Measurements from ENCODE around the gene TMEM212. TPM values are rescaled to one million over a fixed set of nuclear protein-coding genes. Genes with fewer than 3 reads are reported as not detected.

Gene TMEM212
- polyA plus RNA-seq, 1 donor (not counting 4 experiments of a cell fraction or from before 2014, with no cell fraction given), result not detected

DNA sequence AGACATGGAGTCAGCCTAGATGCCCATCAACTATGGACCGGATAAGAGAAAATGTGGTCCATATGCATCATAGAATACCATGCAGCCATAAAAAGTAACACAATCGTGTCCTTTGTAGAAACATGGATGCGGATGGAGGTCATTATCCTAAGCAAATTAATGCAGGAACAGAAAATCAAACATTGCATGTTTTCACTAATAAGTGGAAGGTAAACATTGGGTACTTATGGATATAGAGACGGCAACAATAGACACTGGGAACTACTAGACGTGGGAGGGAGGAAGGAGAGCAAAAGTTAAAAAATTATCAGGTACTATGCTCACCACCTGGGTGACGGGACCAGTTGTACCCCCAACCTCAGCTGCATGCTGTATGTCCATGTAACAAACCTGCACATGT lies 35.3 kb upstream of the TMEM212 start:
- dilution Hi-C loops (cut with MboI; ENCODE audit: extremely low pct_ligation_motif_present, low sequenced_read_pairs), result no loop called here
- no peak overlapping the region for H3K4me2 ChIP-seq (ENCODE audit: control insufficient read depth, extremely low read depth, insufficient read depth, low read depth, low read length)
- H3K27ac ChIP-seq (ENCODE audit: control insufficient read depth, insufficient read depth, low read length), result no peak overlapping the region

DNA sequence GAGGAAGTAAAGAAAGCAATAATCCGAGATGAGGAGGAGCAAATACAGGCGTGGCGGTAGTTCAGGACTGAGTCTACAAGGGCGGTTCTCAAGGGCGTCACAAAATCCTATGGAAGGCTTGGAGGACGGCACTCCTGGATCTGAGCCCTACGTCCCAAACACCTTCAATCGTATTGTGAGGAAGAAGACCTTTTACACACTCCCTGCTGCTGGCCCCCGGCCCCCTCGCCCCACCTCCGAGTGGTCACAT lies 33.6 kb upstream of the TMEM212 start:
- H3K36me3 ChIP-seq (ENCODE audit: control insufficient read depth in 2 of 2, extremely low read depth in 1 of 2, insufficient read depth in 2 of 2, low read length in 2 of 2), result no peaks in the 10 kb centered on the region
- no peak for TF ChIP-seq EZH2 (IDR thresholded peaks at IDR 0.05; ENCODE audit: low read length)
- TF ChIP-seq, protein P1, sequence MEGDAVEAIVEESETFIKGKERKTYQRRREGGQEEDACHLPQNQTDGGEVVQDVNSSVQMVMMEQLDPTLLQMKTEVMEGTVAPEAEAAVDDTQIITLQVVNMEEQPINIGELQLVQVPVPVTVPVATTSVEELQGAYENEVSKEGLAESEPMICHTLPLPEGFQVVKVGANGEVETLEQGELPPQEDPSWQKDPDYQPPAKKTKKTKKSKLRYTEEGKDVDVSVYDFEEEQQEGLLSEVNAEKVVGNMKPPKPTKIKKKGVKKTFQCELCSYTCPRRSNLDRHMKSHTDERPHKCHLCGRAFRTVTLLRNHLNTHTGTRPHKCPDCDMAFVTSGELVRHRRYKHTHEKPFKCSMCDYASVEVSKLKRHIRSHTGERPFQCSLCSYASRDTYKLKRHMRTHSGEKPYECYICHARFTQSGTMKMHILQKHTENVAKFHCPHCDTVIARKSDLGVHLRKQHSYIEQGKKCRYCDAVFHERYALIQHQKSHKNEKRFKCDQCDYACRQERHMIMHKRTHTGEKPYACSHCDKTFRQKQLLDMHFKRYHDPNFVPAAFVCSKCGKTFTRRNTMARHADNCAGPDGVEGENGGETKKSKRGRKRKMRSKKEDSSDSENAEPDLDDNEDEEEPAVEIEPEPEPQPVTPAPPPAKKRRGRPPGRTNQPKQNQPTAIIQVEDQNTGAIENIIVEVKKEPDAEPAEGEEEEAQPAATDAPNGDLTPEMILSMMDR (optimal IDR thresholded peaks at IDR 0.05 in 1 of 3, IDR thresholded peaks at IDR 0.05 in 1 of 3, conservative IDR thresholded peaks at IDR 0.05 in 1 of 3; ENCODE audit: extremely low read depth in 1 of 3, insufficient read depth in 2 of 3, low read length in 3 of 3), result no peak
- H3K9me3 ChIP-seq (ENCODE audit: control insufficient read depth, low read depth, low read length), result no peaks in the 10 kb centered on the region
- DNase-seq (ENCODE audit: low read depth, low spot score) (no peak), FAIRE-seq (no peak)
- peak overlapping the region; percentile 93 for H3K9ac ChIP-seq (ENCODE audit: control insufficient read depth, extremely low read depth, insufficient read depth, low read length)
- H3K4me2 ChIP-seq (ENCODE audit: control insufficient read depth, extremely low read depth, insufficient read depth, low read depth, low read length), result peak overlapping the region; percentile 81
- dilution Hi-C loops (cut with MboI; ENCODE audit: extremely low pct_ligation_motif_present, low sequenced_read_pairs), result no loop called here
- peaks cover 41% of the 10 kb centered on the region for H3K4me1 ChIP-seq (ENCODE audit: control insufficient read depth, extremely low read depth, insufficient read depth, low read length)
- H3K79me2 ChIP-seq (ENCODE audit: control insufficient read depth, insufficient read depth, low read length), result peaks cover 11% of the 10 kb centered on the region
- H3K9me1 ChIP-seq (ENCODE audit: control insufficient read depth, extremely low read depth, insufficient read depth, low read length), result no peaks in the 10 kb centered on the region
- no peaks in the 10 kb centered on the region for H4K20me1 ChIP-seq (ENCODE audit: control insufficient read depth, extremely low read depth, insufficient read depth, low read length)
- H3K27ac ChIP-seq (ENCODE audit: control insufficient read depth, insufficient read depth, low read length), result peak overlapping the region; percentile 79
- peak overlapping the region; percentile 85 for H2AFZ ChIP-seq (ENCODE audit: control insufficient read depth, low read length)
- no peaks in the 10 kb centered on the region for H3K27me3 ChIP-seq (ENCODE audit: control insufficient read depth, extremely low read depth, insufficient read depth, low read length)
- H3K4me3 ChIP-seq (ENCODE audit: control insufficient read depth in 2 of 3, extremely low read depth in 1 of 3, insufficient read depth in 2 of 3, low read depth in 1 of 3, low read length in 3 of 3), result peak overlapping the region; percentile 48 to 68 (median 64)

More for the DNA sequence above, 35.3 kb upstream of the TMEM212 start:
- no peaks in the 10 kb centered on the region for H4K20me1 ChIP-seq (ENCODE audit: control insufficient read depth, extremely low read depth, insufficient read depth, low read length)
- H3K36me3 ChIP-seq (ENCODE audit: control insufficient read depth in 2 of 2, extremely low read depth in 1 of 2, insufficient read depth in 2 of 2, low read length in 2 of 2), result no peaks in the 10 kb centered on the region
- no peaks in the 10 kb centered on the region for H3K27me3 ChIP-seq (ENCODE audit: control insufficient read depth, extremely low read depth, insufficient read depth, low read length)
- no peaks in the 10 kb centered on the region for H3K9me3 ChIP-seq (ENCODE audit: control insufficient read depth, low read depth, low read length)
- H3K4me3 ChIP-seq (ENCODE audit: control insufficient read depth in 2 of 3, extremely low read depth in 1 of 3, insufficient read depth in 2 of 3, low read depth in 1 of 3, low read length in 3 of 3), result no peak overlapping the region
- TF ChIP-seq EZH2 (IDR thresholded peaks at IDR 0.05; ENCODE audit: low read length), result no peak
- H2AFZ ChIP-seq (ENCODE audit: control insufficient read depth, low read length), result no peak overlapping the region
- H3K9me1 ChIP-seq (ENCODE audit: control insufficient read depth, extremely low read depth, insufficient read depth, low read length), result no peaks in the 10 kb centered on the region
- H3K4me1 ChIP-seq (ENCODE audit: control insufficient read depth, extremely low read depth, insufficient read depth, low read length), result peaks cover 36% of the 10 kb centered on the region
- H3K9ac ChIP-seq (ENCODE audit: control insufficient read depth, extremely low read depth, insufficient read depth, low read length), result no peak overlapping the region
- H3K79me2 ChIP-seq (ENCODE audit: control insufficient read depth, insufficient read depth, low read length), result peaks cover 11% of the 10 kb centered on the region
- FAIRE-seq, result no peak
- DNase-seq (ENCODE audit: low read depth, low spot score), result no peak
